GM21737 (cell line): ENCODE results near the gene RGS4.
"Not testable (repeated sequence)": the region's sequence is repeated elsewhere in the genome, so short reads cannot be mapped to it uniquely, and the experiment has no call there.

Experiments
- ATAC-seq: cut with Tn5 transposase; IDR thresholded peaks from one replicate; pipeline ENCODE4 v1.9.1; 2021; ENCODE audit warnings: mild to moderate bottlenecking, moderate library complexity; ENCODE audit not compliant: unreplicated experiment

Gene RGS4

GRCh38 chr1:163066686-163067085 is 2.5 kb upstream of the RGS4 start:
- ATAC-seq: no peak

DNA sequence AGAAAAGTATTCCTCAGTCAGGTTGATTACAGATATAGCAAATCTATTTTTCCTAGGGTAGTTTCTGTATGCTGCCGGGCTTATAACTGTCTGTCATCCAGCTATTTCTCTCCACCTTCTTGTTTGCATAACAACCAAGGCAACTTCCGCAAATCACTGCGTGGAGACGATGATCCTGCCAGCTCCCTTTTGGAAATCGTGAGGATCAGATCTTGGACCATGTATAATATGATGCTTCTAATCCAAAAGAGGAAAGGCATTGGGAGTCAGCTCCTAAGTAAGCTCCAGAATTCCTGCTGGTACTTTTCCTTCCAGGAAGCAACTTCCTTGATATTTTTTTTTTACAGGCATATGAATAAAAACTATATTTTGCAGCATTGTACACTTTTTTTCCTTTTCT is 445 bp upstream of the RGS4 start:
- no peak for ATAC-seq

DNA sequence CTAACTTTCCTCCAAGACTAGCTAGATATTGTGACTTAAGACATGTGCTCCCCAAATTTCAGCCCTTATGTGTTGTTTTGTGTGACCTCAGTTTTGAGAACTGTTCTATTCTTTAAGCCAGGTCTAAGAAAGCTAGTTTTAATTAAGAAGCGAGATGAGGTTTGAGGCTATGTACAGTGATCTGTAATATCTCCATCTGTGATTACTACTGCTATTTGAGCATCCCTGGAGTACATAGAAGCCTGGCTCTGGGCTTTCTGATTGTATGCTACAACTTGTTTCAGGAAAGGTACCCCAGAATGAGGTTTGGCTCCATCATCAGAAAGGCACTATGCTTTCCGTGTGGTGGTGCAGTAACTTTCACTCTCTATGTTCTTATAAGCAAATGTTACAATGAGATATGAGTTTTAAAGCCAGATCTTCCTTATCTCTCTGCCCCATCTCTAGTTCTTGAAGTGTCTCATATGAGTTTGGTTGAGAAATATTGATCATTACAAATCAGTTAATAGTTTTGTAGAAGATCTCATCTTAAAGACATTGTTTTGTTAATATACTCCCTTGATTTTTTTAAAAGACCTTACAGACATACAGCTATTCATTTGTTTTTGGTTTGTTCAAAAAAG is 605 bp downstream of the RGS4 start:
- ATAC-seq: no peak

DNA sequence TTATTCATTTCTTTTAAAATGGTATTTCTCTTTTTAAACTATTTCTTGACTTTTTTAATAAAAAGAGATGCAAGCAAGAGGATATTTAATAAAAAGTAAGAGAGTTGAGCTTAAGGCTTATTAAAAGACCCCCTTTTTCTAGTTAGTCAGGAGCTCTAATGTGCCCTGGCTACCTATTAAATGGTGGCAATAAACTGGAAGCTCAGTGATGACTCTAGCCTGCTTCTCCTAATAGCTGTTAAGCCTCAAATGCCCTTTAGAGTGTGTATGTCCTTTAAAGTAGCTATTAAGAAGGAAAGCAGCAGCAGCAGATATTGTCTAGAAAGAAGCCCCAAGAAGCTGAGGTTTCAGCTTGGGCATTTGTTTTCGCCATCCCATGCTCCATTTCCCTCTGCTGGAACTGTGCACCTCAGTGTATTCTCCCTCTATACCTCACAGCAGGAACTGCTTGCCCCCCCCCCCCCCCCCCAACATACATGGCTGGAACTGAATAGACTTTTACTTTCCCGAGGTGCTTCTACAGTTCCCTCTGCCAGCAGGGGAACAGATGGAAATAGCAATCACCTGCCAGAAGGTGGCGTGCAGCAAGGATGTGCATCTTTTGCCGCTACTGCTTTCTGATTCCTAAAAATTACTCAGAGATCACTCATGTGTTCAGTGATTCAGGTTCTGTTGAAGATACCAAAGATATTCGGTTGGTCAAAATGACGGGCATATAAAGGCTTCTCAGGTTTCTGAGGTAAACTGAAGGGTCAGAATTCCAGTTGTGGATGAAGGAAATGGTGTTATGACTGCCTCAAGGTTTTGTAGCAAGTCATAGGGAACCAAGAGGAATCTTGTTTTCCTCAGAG is 2.5 kb downstream of the RGS4 start:
- ATAC-seq: no peak

GRCh38 chr1:163072658-163073057 is 3.5 kb downstream of the RGS4 start:
- ATAC-seq: no peak

DNA sequence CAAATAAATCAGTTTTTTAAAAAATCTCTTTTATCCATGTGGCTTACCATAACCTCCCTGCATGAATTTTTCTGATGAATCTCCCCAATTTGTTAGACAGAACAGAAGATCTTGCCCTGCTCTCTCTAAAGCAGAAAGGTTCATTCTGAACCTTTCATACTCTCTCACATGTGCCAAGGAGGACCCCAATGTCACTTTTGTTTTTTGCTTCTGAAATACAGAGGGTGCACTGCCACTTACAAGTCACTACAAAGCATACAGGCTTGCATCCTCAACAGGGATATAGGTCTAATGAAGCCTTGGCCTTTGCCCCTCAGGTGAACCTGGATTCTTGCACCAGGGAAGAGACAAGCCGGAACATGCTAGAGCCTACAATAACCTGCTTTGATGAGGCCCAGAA is 4.8 kb downstream of the RGS4 start:
- no peak for ATAC-seq

DNA sequence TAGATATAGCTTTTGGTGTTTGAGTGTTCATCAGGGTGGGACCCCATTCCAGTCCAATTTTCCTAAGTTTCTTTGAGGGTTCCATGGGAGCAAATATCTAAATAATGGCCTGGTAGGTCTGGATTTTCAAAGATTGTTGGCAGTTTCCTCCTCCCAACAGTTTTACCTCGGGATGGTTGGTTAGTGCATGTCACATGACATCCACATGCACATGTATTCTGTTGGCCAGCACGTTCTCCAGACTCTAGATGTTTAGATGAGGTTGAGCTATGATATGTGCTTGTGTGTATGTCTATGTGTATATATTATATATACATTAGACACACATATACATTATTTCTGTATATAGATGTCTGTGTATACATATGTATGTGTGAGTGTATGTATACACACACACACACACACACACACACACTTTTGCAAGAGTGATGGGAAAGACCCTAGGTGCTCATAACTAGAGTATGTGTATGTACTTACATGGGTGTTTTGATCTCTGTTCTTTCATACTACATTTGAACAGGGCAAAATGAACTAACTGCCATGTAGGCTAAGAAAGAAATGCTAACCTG is 5.6 kb downstream of the RGS4 start:
- no peak for ATAC-seq

GRCh38 chr1:163076044-163076443 is 6.9 kb downstream of the RGS4 start:
- ATAC-seq: no peak

DNA sequence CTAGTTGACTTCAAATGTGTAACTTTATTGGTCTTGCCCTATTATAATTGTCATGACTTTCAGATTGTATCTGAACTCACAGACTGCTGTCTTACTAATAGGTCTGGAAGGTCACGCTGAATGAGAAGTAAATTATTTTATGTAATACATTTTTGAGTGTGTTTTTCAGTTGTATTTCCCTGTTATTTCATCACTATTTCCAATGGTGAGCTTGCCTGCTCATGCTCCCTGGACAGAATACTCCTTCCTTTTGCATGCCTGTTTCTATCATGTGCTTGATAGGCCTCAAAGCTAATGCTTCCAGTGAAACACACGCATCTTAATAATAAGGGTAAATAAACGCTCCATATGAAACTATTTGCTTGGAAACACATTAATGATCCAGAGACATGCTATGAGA is 7.3 kb downstream of the RGS4 start:
- no peak for ATAC-seq

DNA sequence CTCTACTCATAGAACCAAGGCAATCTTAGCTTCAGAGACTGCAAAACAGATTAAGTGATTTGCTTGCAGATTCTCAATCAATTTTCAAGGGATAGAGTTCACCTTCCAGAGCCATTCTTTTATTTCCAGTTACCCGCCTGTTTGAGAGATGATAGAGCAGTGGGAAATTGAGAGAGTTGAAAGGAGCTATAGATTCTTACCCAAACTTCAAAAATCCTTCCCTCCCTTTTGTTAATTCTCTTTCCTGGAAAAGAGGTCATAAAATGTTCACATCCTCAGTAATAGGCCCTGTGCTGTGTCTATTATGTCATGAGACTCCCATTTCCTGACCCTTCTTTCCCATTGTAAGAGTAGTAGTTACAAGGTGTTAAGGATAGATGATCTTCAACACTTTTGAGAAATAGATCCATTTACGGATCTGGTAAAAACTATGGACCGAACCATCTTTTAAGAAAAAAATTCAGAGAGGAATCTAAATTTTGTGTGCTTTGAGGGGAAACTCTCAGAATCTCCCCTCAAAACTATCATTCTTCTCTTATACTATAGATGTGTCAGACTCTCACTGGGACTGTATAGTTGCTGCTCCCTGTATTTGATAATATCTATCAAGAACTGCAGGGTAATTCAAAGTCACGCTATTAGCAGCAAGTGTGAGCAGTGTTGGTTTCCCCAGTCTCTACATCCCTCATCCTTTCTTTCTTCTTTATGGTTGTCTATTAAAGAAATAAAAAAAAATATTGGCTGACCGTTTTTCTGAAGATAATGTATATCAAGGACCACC is 8.0 kb downstream of the RGS4 start:
- no peak for ATAC-seq

GRCh38 chr1:163082971-163083370 is 13.8 kb downstream of the RGS4 start:
- no peak for ATAC-seq

- no peak for ATAC-seq
Observed at GRCh38 chr1:163083690-163084089, 14.5 kb downstream of the RGS4 start.

DNA sequence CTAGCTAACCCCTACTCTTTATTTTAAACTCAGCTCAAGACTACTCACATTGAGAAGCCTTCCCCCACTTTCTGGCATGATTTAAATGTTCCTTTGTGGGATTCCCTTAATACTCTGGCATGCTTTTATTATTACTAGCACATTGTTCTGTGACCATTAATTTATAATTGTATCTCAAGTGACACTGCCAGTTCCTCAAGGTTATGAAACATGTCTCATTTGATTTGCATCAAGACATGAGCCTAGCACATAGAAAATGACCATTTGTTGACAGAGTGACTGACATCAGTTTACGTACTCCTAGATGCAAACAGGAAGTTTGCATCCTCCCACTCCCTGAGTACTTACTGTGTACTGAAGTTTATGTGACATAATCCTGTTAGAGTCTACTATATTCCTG is 15.2 kb downstream of the RGS4 start:
- ATAC-seq: no peak

DNA sequence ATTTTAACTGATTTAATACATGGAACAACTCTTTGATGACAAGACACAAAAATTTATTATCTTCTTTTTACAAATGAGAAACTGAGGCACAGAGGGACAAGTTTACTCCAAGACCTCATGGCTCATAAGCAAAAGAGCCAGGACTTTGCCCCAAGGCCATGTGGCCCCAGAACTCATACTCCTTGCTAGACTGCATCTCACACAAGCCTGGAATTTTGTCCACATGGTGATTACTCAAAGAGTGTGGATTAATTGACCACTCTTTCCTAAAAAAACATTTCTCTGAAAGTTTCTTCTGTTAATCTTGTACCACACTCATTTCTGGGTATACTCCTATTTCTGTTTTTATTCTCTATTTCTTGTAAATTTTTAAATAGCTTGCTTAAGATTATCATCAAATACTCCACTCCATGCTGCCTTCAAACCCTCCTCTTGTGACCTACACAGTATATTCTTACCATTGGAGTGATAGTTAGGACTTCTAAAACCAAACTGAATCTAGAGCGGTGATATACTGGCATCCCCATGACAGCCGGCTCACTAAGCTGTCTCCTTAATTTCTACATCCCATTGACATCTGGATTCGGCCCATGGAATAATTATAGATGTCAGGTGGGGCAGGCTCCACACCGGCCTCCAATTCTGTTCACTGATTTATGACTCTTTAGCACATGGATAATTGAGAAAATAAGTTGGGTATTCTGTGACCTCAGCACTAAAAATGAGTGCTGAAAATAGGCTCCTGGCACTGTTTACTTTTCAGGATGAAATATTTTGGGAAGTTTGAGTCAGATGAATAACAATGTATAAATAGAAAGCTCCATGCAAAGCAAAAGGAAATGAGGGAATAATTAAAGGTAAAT is 16.1 kb downstream of the RGS4 start:
- no peak for ATAC-seq

DNA sequence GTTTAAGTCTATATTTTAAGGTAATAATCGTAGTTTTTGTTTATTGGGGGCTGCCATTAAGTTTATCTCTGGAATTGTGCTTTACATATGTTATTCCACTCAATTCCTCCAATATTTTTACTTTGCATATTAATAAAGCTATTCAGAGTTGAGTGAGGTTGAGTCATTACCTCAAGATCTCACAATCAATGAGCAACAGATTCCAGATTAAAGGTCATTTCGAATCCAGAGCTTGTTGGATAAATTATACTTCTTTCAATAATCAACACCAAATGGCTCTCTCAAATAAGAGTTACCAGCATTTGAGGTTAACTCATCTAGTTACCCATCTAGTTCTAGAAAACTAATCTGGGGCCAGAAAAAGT is 16.7 kb downstream of the RGS4 start:
- ATAC-seq: no peak

- ATAC-seq: not testable (repeated sequence)
Observed at GRCh38 chr1:163089117-163089516, 20.0 kb downstream of the RGS4 start.

DNA sequence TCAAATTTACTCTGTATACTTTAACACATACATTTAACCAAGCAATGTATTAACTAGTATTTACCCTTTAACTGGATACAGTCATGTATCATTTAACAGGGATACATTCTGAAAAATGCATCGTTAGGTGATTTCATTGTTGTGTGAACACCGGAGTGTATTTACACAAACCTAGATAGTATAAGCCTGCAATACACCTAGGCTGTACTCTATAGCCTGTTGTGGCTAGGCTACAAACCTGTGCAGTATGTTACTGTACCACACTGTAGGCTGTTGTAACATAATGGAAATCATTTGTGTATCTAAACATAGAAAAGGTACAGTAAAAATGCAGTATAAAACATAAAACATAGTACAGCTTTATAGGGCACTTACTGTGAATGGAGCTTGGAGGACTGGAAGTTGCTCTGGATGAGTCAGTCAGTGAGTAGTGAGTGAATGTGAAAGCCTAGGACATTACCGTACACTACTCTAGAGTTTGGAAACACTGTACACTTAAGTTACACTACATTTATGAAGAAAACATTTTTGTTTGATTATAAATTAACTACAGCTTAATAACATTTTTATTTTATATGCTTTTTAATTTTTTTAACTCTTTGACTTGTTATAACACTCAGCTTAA is 21.3 kb downstream of the RGS4 start:
- no peak for ATAC-seq

GRCh38 chr1:163093169-163093568 is 24.0 kb downstream of the RGS4 start:
- ATAC-seq: no peak

DNA sequence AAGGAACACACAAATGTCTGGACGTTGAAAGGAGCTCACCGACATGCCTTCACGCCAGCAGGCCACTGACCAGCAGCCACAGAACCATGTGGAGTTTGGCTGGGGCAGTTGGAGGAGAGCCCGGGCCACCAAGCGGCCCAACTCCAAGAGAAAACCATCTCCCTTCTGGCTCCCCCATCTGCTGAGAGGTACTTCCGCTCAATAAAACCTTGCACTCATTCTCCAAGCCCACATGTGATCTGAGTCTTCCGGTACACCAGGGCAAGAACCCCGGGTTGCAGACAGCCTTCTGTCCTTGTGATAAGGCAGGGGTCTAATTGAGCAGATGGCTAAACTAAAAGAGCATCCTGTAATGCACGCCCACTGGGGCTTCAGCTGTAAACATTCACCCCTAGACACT is 24.4 kb downstream of the RGS4 start:
- no peak for ATAC-seq

DNA sequence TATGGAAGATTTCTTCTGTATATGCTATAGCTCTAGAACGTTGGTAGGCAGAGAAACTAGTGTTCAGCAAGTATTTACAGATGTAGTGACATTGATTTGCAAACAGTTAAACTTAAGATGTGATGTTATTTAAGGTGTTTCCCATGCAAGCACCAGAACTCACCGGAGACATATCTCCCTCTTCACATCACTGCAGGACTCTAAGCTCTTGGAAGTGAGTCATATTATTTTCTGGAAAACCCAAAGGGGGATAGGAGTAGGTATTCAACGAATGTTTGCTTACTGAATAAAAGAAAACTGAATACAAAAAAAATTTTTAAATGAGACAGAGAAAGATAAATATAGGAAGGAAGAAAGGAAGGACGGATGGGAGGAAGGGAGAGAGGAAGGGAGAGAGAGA is 25.0 kb downstream of the RGS4 start:
- no peak for ATAC-seq
